BLaER1 treated with 17β-estradiol and CSF1 and Interleukin-3, amounts not matched to agents 10 nM and 100 nM (cell line): Measurements from ENCODE around the gene RARG.
"Not testable (repeated sequence)": the region's sequence is repeated elsewhere in the genome, so short reads cannot be mapped to it uniquely, and the experiment has no call there.

ENCODE experiments used
- H3K27ac ChIP-seq, 11 experiments: shearing (Covaris generic); formaldehyde crosslinking; 2 replicates each; pipeline ENCODE4 v1.8.1; 2022
- H3K27me3 ChIP-seq, 11 experiments: shearing (Covaris generic); formaldehyde crosslinking; 2 replicates each; pipeline ENCODE4 v1.8.1; 2022
- H3K36me3 ChIP-seq, 11 experiments: shearing (Covaris generic); formaldehyde crosslinking; 2 replicates each; pipeline ENCODE4 v1.8.1; 2022
- H3K4me1 ChIP-seq, 10 experiments: shearing (Covaris generic); formaldehyde crosslinking; 2 replicates each; pipeline ENCODE4 v1.8.1; 2022
- H3K4me2 ChIP-seq, 11 experiments: shearing (Covaris generic); formaldehyde crosslinking; 2 replicates each; pipeline ENCODE4 v1.8.1; 2022
- H3K4me3 ChIP-seq, 10 experiments: shearing (Covaris generic); formaldehyde crosslinking; 2 replicates each; pipeline ENCODE4 v1.8.1; 2022
- H3K9ac ChIP-seq, 11 experiments: shearing (Covaris generic); formaldehyde crosslinking; 2 replicates each; pipeline ENCODE4 v1.8.1; 2022
- H3K9me3 ChIP-seq, 11 experiments: shearing (Covaris generic); formaldehyde crosslinking; replicated peaks in 1 of 11; 2 replicates each; pipeline ENCODE4 v1.8.1; 2022
- H4K20me1 ChIP-seq, 11 experiments: shearing (Covaris generic); formaldehyde crosslinking; 2 replicates each; pipeline ENCODE4 v1.8.1; 2022
- Cebpa-rat ChIP-seq, 11 experiments: shearing (Covaris generic); IDR thresholded peaks; 2 replicates each; pipeline ENCODE4 v1.8.1; 2022

The RARG gene

DNA sequence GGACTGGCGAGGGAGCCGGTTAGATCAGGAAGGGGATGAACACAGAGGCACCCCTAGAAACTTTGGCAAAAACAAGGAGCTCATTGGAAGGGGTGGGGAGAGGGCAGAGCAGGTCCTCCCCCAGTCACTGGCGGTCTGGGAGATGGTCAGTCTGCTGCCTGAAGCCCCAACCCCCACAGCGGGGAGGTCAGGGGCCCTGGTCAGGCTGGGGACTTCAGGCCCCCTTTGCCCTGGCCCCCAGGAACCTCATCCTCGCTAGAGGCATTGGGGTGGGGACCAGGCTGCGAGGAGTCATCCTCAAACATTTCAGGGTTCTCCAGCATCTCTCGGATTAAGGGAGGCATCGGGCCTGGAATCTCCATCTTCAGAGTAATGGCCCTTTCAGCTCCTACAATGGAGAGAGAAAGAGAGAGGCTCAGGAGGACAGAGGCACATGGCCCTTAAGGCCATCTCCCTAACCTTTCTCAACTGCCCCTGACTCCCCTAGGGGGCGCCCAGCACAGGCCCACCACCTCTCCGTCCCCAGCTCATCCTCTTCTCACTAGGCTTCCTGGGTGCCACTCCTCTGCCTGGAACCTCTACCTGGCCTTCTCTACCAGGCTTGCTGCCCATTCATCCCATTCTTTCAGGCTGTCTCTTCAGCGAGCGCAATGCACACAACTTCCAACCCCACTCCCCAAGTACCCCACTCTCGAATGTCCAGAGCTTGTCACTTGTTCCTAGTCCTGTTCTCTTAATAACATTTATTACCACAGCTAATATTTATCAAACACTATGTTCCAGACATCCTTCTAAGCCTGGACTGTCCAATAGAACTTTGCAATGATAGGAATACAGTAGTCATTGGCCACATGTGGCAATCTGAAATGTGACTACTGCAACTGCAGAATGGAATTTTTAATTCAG is 20.3 kb downstream of the RARG start:
- H3K4me2 ChIP-seq, result peak overlapping the region; percentile 8 to 99 (median 96); a peak in 18 of 22 replicates
- peaks cover 20 to 59% (median 48%) of the 10 kb centered on the region in 11 experiments for H3K36me3 ChIP-seq
- peak overlapping the region in 8 of 11 experiments; percentile 6 to 97 (median 90); a peak in 12 of 22 replicates for H3K27ac ChIP-seq
- peaks cover 88 to 100% (median 95%) of the 10 kb centered on the region in 10 experiments for H3K4me1 ChIP-seq
- no peaks in the 10 kb centered on the region for H3K9me3 ChIP-seq
- no peak for TF ChIP-seq Cebpa-rat (IDR thresholded peaks at IDR 0.05)
- peaks cover 0 to 6% (median 0%) of the 10 kb centered on the region in 11 experiments; a peak in 3 of 22 replicates for H4K20me1 ChIP-seq
- H3K4me3 ChIP-seq, result peak overlapping the region in 1 of 10 experiments; percentile 21; a peak in 1 of 20 replicates
- H3K27me3 ChIP-seq, result no peaks in the 10 kb centered on the region
- peak overlapping the region in 8 of 11 experiments; percentile 3 to 80 (median 28); a peak in 7 of 22 replicates for H3K9ac ChIP-seq

GRCh38 chr12:53210843-53211242 is 21.2 kb downstream of the RARG start:
- H3K36me3 ChIP-seq, result peaks cover 20 to 59% (median 48%) of the 10 kb centered on the region in 11 experiments
- peak overlapping the region in 9 of 11 experiments; percentile 82 to 97 (median 91); a peak in 16 of 22 replicates for H3K27ac ChIP-seq
- H3K27me3 ChIP-seq, result no peaks in the 10 kb centered on the region
- peaks cover 88 to 100% (median 95%) of the 10 kb centered on the region in 10 experiments for H3K4me1 ChIP-seq
- TF ChIP-seq Cebpa-rat (IDR thresholded peaks at IDR 0.05), result no peak
- peaks cover 0 to 11% (median 0%) of the 10 kb centered on the region in 11 experiments; a peak in 3 of 22 replicates for H4K20me1 ChIP-seq
- peak overlapping the region in 1 of 10 experiments; percentile 14; a peak in 1 of 20 replicates for H3K4me3 ChIP-seq
- peak overlapping the region; percentile 20 to 99 (median 96) for H3K4me2 ChIP-seq
- H3K9me3 ChIP-seq, result no peaks in the 10 kb centered on the region
- H3K9ac ChIP-seq, result peak overlapping the region in 9 of 11 experiments; percentile 12 to 80 (median 30); a peak in 11 of 22 replicates

DNA sequence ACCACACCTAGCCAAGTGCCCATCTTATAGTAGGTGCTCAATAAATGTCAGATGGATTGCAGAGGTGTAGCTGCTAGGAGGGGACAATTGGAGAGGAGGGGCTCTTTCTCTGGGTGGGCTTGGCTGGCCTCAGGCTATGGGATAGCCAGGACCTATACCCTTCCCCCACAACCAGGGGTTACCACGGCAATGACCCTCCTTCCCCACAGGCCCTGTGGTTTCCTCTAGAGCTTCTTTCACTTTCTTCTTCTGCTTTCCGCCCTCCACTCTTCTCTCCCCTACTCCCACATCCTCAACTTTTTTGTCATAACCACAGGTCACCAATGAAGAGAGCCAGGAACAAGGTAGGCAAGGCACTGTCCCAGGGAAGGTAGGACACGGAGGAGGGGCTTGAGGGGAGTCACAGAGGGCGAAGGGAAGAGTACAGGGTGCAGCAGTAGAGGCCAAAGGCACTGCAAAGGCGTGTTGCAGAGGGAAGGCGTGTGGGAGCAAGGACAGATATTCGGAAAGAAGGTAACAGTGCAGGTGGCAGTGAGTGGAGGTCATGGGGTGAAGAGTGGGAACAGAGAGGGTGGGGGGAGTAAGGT is 23.0 kb downstream of the RARG start:
- H3K27ac ChIP-seq, result peak overlapping the region; percentile 34 to 97 (median 87); a peak in 21 of 22 replicates
- peak overlapping the region; percentile 31 to 83 (median 62); a peak in 21 of 22 replicates for H3K9ac ChIP-seq
- H3K4me3 ChIP-seq, result peak overlapping the region; percentile 20 to 60 (median 46); a peak in 16 of 20 replicates
- TF ChIP-seq Cebpa-rat (IDR thresholded peaks at IDR 0.05), result no peak
- no peaks in the 10 kb centered on the region for H3K9me3 ChIP-seq
- peaks cover 81 to 100% (median 95%) of the 10 kb centered on the region in 10 experiments for H3K4me1 ChIP-seq
- peaks cover 0 to 15% (median 0%) of the 10 kb centered on the region in 11 experiments; a peak in 3 of 22 replicates for H4K20me1 ChIP-seq
- peaks cover 20 to 42% (median 39%) of the 10 kb centered on the region in 11 experiments for H3K36me3 ChIP-seq
- no peaks in the 10 kb centered on the region for H3K27me3 ChIP-seq
- H3K4me2 ChIP-seq, result peak overlapping the region; percentile 88 to 99 (median 96)

DNA sequence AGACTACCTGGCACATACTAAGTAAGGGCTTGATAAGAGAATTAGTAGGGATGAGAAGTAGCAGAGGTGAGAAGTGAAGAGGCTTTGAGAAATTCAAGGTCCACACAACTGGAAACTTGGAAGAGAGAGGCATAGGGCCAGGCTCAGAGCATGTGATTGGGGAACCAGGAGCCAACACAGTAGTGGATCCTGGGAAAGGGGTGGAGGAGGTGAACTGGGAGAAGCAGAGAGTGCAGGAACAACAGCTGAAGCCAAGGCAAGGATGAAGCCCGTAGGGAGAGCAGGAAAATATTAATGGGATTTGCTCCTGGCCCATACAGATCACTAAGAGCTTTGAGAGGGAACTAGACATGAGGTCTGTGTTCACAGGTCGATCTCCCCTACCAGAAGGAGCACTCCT is 23.6 kb downstream of the RARG start:
- Histone ChIP-seq H3K27ac (peak overlapping the region; percentile 34 to 97 (median 87); a peak in 21 of 22 replicates), H3K4me3 (peak overlapping the region in 6 of 10 experiments; percentile 20 to 60 (median 42); a peak in 6 of 20 replicates), H3K36me3 (peaks cover 20 to 37% (median 34%) of the 10 kb centered on the region in 11 experiments), H3K4me1 (peaks cover 76 to 100% (median 94%) of the 10 kb centered on the region in 10 experiments), H3K4me2 (peak overlapping the region; percentile 88 to 99 (median 96)), H4K20me1 (peaks cover 0 to 15% (median 0%) of the 10 kb centered on the region in 11 experiments; a peak in 3 of 22 replicates), H3K27me3 (no peaks in the 10 kb centered on the region), H3K9ac (peak overlapping the region in 10 of 11 experiments; percentile 31 to 83 (median 52); a peak in 16 of 22 replicates), H3K9me3 (no peaks in the 10 kb centered on the region)
- TF ChIP-seq Cebpa-rat (IDR thresholded peaks at IDR 0.05), result no peak

DNA sequence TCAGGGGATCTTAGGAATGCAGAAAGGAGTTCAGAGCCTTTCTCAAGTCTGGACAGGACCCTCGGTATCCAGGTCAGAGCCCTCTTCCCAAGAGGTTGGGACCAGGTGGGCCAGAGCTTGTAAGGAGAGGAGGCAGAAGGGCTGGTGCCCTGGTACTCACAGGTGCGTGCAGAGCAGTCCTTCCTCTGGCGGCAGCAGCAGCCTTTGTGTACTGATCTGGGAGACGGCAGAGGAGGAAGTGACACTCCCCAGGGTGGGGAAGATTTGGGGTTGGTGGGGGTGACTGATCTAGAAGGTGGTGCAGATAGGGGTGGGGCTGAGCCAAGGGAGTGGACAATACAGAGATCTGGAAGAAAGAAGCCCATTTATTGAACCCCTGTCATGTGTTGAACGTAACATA is 25.0 kb downstream of the RARG start, which contains the start of gene ITGB7:
Gene ITGB7 (minus strand): TSS at position 210 of the 400 bp plus-strand sequence. CDS start 6,808 bp downstream, outside the sequence.
- H3K27me3 ChIP-seq, result no peaks in the 10 kb centered on the region
- H3K4me2 ChIP-seq, result peak within 1 kb of the TSS; percentile 88 to 99 (median 96)
- peaks cover 77 to 100% (median 96%) of the 10 kb centered on the region in 10 experiments for H3K4me1 ChIP-seq
- peaks cover 0 to 9% (median 0%) of the 10 kb centered on the region in 11 experiments; a peak in 2 of 22 replicates for H4K20me1 ChIP-seq
- H3K9ac ChIP-seq, result peak within 1 kb of the TSS; percentile 46 to 83 (median 76); a peak in 21 of 22 replicates
- H3K4me3 ChIP-seq, result peak within 1 kb of the TSS in 9 of 10 experiments; percentile 4 to 74 (median 57); a peak in 19 of 20 replicates
- peaks cover 14 to 24% (median 22%) of the 10 kb centered on the region in 11 experiments; a peak in 21 of 22 replicates for H3K36me3 ChIP-seq
- H3K9me3 ChIP-seq, result no peaks in the 10 kb centered on the region
- TF ChIP-seq Cebpa-rat (IDR thresholded peaks at IDR 0.05), result no peak
- H3K27ac ChIP-seq, result peak within 1 kb of the TSS; percentile 41 to 97 (median 87); a peak in 21 of 22 replicates

DNA sequence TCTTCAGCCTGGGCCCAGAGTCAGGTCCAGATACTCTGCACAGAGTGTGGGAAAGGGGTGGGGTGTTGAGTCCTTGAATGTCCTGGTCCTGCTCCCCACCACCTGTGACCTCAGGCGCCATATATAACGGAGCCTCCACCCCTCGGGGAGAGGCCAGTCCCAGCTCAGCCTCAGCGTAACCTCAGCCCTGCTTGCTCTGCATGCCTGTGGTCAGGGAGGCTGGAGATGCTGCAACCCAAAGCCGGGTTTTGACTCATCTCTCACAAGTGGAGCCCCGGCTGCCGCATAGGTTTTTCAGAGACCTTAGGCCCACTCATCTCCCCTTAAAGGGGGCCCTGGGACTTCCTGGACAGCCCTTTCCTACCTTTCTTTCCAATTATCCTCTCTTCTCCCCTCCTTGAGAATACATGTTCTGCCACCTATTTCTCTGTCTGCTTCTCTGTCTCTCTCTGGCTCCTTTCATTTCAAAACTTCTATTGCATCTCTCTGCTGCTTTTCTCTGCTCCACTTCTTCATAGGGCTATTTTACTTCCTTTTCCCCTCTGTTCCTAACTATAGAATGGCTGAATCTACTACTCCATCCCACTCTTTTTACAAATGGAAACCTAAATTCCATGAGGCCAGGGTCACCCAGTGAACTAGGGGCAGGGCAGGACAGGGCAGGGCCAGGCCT is 26.1 kb downstream of the RARG start:
- peak overlapping the region; percentile 41 to 97 (median 87); a peak in 21 of 22 replicates for H3K27ac ChIP-seq
- H3K9ac ChIP-seq, result peak overlapping the region; percentile 46 to 83 (median 76); a peak in 21 of 22 replicates
- H3K36me3 ChIP-seq, result peaks cover 3 to 12% (median 11%) of the 10 kb centered on the region in 11 experiments; a peak in 19 of 22 replicates
- peak overlapping the region; percentile 88 to 99 (median 96) for H3K4me2 ChIP-seq
- H3K4me3 ChIP-seq, result peak overlapping the region in 9 of 10 experiments; percentile 4 to 74 (median 57); a peak in 17 of 20 replicates
- H3K9me3 ChIP-seq, result no peaks in the 10 kb centered on the region
- H3K27me3 ChIP-seq, result no peaks in the 10 kb centered on the region
- peak in 9 of 11 experiments; percentile 70 to 97 (median 89); a peak in 18 of 22 replicates for TF ChIP-seq Cebpa-rat (IDR thresholded peaks at IDR 0.05)
- peaks cover 0 to 12% (median 0%) of the 10 kb centered on the region in 11 experiments; a peak in 4 of 22 replicates for H4K20me1 ChIP-seq
- H3K4me1 ChIP-seq, result peaks cover 81 to 100% (median 98%) of the 10 kb centered on the region in 10 experiments

- peaks cover 81 to 100% (median 97%) of the 10 kb centered on the region in 10 experiments for H3K4me1 ChIP-seq
- no peaks in the 10 kb centered on the region for H3K9me3 ChIP-seq
- no peak overlapping the region for H3K9ac ChIP-seq
- peak overlapping the region in 10 of 11 experiments; percentile 89 to 99 (median 97); a peak in 16 of 22 replicates for H3K4me2 ChIP-seq
- peak overlapping the region in 1 of 10 experiments; percentile 63; a peak in 1 of 20 replicates for H3K4me3 ChIP-seq
- no peaks in the 10 kb centered on the region for H3K27me3 ChIP-seq
- TF ChIP-seq Cebpa-rat (IDR thresholded peaks at IDR 0.05), result no peak
- peaks cover 0 to 23% (median 0%) of the 10 kb centered on the region in 11 experiments; a peak in 5 of 22 replicates for H4K20me1 ChIP-seq
- peak overlapping the region in 3 of 11 experiments; percentile 93 to 97 (median 94); a peak in 6 of 22 replicates for H3K27ac ChIP-seq
- 0 out of 22 replicates have a peak, but pooled peaks cover 0 to 6% (median 0%) of the 10 kb centered on the region in 11 experiments for H3K36me3 ChIP-seq
Observed at GRCh38 chr12:53204351-53204750, 27.7 kb downstream of the RARG start.

DNA sequence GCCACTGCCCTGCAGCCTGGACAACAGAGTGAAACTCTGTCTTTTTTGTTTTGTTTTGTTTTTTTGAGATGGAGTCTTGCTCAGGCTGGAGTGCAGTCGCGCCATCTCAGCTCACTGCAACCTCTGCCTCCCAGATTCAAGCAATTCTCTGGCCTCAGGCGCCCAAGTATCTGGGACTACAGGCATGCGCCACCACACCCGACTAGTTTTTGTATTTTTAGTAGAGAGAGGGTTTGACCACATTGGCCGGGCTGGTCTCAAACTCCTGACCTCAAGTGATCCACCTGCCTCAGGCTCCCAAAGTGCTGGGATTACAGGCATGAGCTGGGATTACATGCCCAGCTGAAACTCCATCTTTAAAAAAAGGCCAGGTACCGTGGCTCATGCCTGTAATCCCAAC is 29.7 kb downstream of the RARG start:
- not testable (repeated sequence) for H3K9me3 ChIP-seq, H3K9ac ChIP-seq, H3K4me3 ChIP-seq, H3K27me3 ChIP-seq
- Histone ChIP-seq H3K27ac (peak overlapping the region in 3 of 11 experiments; percentile 13 to 69 (median 66); a peak in 3 of 22 replicates), H3K36me3 (peaks cover 0 to 13% (median 4%) of the 10 kb centered on the region in 11 experiments; a peak in 11 of 22 replicates), H4K20me1 (peaks cover 0 to 30% (median 0%) of the 10 kb centered on the region in 11 experiments; a peak in 5 of 22 replicates), H3K4me1 (peaks cover 81 to 100% (median 95%) of the 10 kb centered on the region in 10 experiments), H3K4me2 (peak overlapping the region; percentile 44 to 99 (median 89); a peak in 18 of 22 replicates)
